Measurements from ENCODE around the gene DHRS13.

Gene DHRS13

GRCh38 chr17:28863953-28864352 lies 38.9 kb downstream of the DHRS13 start:
- Histone ChIP-seq H3K4me1 (ENCODE audit: control insufficient read depth in 1 of 2, insufficient read depth in 2 of 2, low read length in 2 of 2) (peaks cover 0 to 2% of the 10 kb centered on the region in 2 experiments), H3K36me3 (ENCODE audit: control insufficient read depth in 1 of 2, insufficient read depth in 2 of 2, low read length in 2 of 2) (peaks cover 9 to 13% of the 10 kb centered on the region in 2 experiments), H4K12ac (ENCODE audit: low read depth, low read length) (no peak overlapping the region), H3K9ac (ENCODE audit: low read length) (no peak overlapping the region), H3K27me3 (ENCODE audit: insufficient read depth, low read length) (no peaks in the 10 kb centered on the region), H3K79me2 (ENCODE audit: control insufficient read depth, insufficient read depth, low read length, poor library complexity) (no peaks in the 10 kb centered on the region), H2BK5ac (ENCODE audit: low read depth, low read length, poor library complexity) (no peak overlapping the region), H3K9me3 (ENCODE audit: insufficient read depth, low read depth, low read length) (no peaks in the 10 kb centered on the region), H3K4me3 (ENCODE audit: low read depth, low read length) (no peak overlapping the region), H4K8ac (ENCODE audit: low read depth, low read length) (no peak overlapping the region), H2AFZ (ENCODE audit: insufficient read depth, low read length, poor library complexity) (no peak overlapping the region), H2AK5ac (ENCODE audit: low read length) (no peak overlapping the region), H3K4me2 (ENCODE audit: low read length) (no peak overlapping the region), H2BK120ac (ENCODE audit: insufficient read depth, low read length, poor library complexity) (no peak overlapping the region), H2BK12ac (ENCODE audit: low read length) (no peak overlapping the region), H3K79me1 (ENCODE audit: low read length) (no peaks in the 10 kb centered on the region), H3K14ac (ENCODE audit: low read length) (no peak overlapping the region), H3K27ac (ENCODE audit: low read depth, low read length) (no peak overlapping the region), H3K18ac (ENCODE audit: low read length) (no peak overlapping the region), H3K23ac (ENCODE audit: low read length) (no peak overlapping the region), H3K4ac (ENCODE audit: low read depth, low read length) (no peak overlapping the region), H4K91ac (ENCODE audit: low read depth, low read length) (no peak overlapping the region)
- WGBS (ENCODE audit: extremely low coverage, insufficient coverage, insufficient read length) = no CpG with 5 or more reads among the region's 1 CpG
- no peak for DNase-seq

GRCh38 chr17:28862561-28862960 lies 40.3 kb downstream of the DHRS13 start:
- Histone ChIP-seq H3K18ac (ENCODE audit: low read length) (no peak overlapping the region), H3K14ac (ENCODE audit: low read length) (no peak overlapping the region), H3K4me2 (ENCODE audit: low read length) (no peak overlapping the region), H3K79me1 (ENCODE audit: low read length) (no peaks in the 10 kb centered on the region), H3K9ac (ENCODE audit: low read length) (no peak overlapping the region), H2AK5ac (ENCODE audit: low read length) (no peak overlapping the region), H2BK12ac (ENCODE audit: low read length) (no peak overlapping the region), H2BK5ac (ENCODE audit: low read depth, low read length, poor library complexity) (no peak overlapping the region), H3K4ac (ENCODE audit: low read depth, low read length) (no peak overlapping the region), H4K12ac (ENCODE audit: low read depth, low read length) (no peak overlapping the region), H2BK120ac (ENCODE audit: insufficient read depth, low read length, poor library complexity) (no peak overlapping the region), H3K79me2 (ENCODE audit: control insufficient read depth, insufficient read depth, low read length, poor library complexity) (no peaks in the 10 kb centered on the region), H3K9me3 (ENCODE audit: insufficient read depth, low read depth, low read length) (peaks cover 2% of the 10 kb centered on the region), H4K8ac (ENCODE audit: low read depth, low read length) (no peak overlapping the region), H3K27me3 (ENCODE audit: insufficient read depth, low read length) (no peaks in the 10 kb centered on the region), H3K4me1 (ENCODE audit: control insufficient read depth in 1 of 2, insufficient read depth in 2 of 2, low read length in 2 of 2) (peaks cover 0 to 2% of the 10 kb centered on the region in 2 experiments), H2AFZ (ENCODE audit: insufficient read depth, low read length, poor library complexity) (no peak overlapping the region), H3K27ac (ENCODE audit: low read depth, low read length) (no peak overlapping the region), H3K36me3 (ENCODE audit: control insufficient read depth in 1 of 2, insufficient read depth in 2 of 2, low read length in 2 of 2) (peaks cover 19 to 27% of the 10 kb centered on the region in 2 experiments), H3K23ac (ENCODE audit: low read length) (no peak overlapping the region), H4K91ac (ENCODE audit: low read depth, low read length) (no peak overlapping the region), H3K4me3 (ENCODE audit: low read depth, low read length) (no peak overlapping the region)
- no CpG with 5 or more reads among the region's 3 CpGs for whole genome bisulfite sequencing (ENCODE audit: extremely low coverage, insufficient coverage, insufficient read length)
- no peak for DNase-seq

GRCh38 chr17:28861393-28862203 lies 41.3 kb downstream of the DHRS13 start:
- Histone ChIP-seq H3K27ac (ENCODE audit: low read depth, low read length) (no peak overlapping the region), H3K14ac (ENCODE audit: low read length) (no peak overlapping the region), H3K4me2 (ENCODE audit: low read length) (no peak overlapping the region), H2BK5ac (ENCODE audit: low read depth, low read length, poor library complexity) (no peak overlapping the region), H3K4me3 (ENCODE audit: low read depth, low read length) (no peak overlapping the region), H3K9me3 (ENCODE audit: insufficient read depth, low read depth, low read length) (peaks cover 2% of the 10 kb centered on the region), H3K36me3 (ENCODE audit: control insufficient read depth in 1 of 2, insufficient read depth in 2 of 2, low read length in 2 of 2) (peaks cover 21 to 31% of the 10 kb centered on the region in 2 experiments), H3K18ac (ENCODE audit: low read length) (no peak overlapping the region), H3K23ac (ENCODE audit: low read length) (no peak overlapping the region), H4K91ac (ENCODE audit: low read depth, low read length) (no peak overlapping the region), H3K27me3 (ENCODE audit: insufficient read depth, low read length) (no peaks in the 10 kb centered on the region), H3K9ac (ENCODE audit: low read length) (no peak overlapping the region), H2BK12ac (ENCODE audit: low read length) (no peak overlapping the region), H3K79me1 (ENCODE audit: low read length) (no peaks in the 10 kb centered on the region), H2AFZ (ENCODE audit: insufficient read depth, low read length, poor library complexity) (no peak overlapping the region), H4K8ac (ENCODE audit: low read depth, low read length) (no peak overlapping the region), H2AK5ac (ENCODE audit: low read length) (no peak overlapping the region), H3K4me1 (ENCODE audit: control insufficient read depth in 1 of 2, insufficient read depth in 2 of 2, low read length in 2 of 2) (peaks cover 0 to 2% of the 10 kb centered on the region in 2 experiments), H3K79me2 (ENCODE audit: control insufficient read depth, insufficient read depth, low read length, poor library complexity) (no peaks in the 10 kb centered on the region), H4K12ac (ENCODE audit: low read depth, low read length) (no peak overlapping the region), H2BK120ac (ENCODE audit: insufficient read depth, low read length, poor library complexity) (no peak overlapping the region), H3K4ac (ENCODE audit: low read depth, low read length) (no peak overlapping the region)
- DNase-seq = no peak
- no CpG with 5 or more reads among the region's 8 CpGs for WGBS (ENCODE audit: extremely low coverage, insufficient coverage, insufficient read length)

GRCh38 chr17:28860363-28860808 lies 42.5 kb downstream of the DHRS13 start:
- Histone ChIP-seq H4K91ac (ENCODE audit: low read depth, low read length) (no peak overlapping the region), H2AFZ (ENCODE audit: insufficient read depth, low read length, poor library complexity) (no peak overlapping the region), H3K79me2 (ENCODE audit: control insufficient read depth, insufficient read depth, low read length, poor library complexity) (no peaks in the 10 kb centered on the region), H3K4me2 (ENCODE audit: low read length) (no peak overlapping the region), H3K9me3 (ENCODE audit: insufficient read depth, low read depth, low read length) (peaks cover 2% of the 10 kb centered on the region), H2AK5ac (ENCODE audit: low read length) (no peak overlapping the region), H3K18ac (ENCODE audit: low read length) (no peak overlapping the region), H3K14ac (ENCODE audit: low read length) (no peak overlapping the region), H3K36me3 (ENCODE audit: control insufficient read depth in 1 of 2, insufficient read depth in 2 of 2, low read length in 2 of 2) (peaks cover 25 to 36% of the 10 kb centered on the region in 2 experiments), H3K4me3 (ENCODE audit: low read depth, low read length) (no peak overlapping the region), H3K79me1 (ENCODE audit: low read length) (no peaks in the 10 kb centered on the region), H3K4me1 (ENCODE audit: control insufficient read depth in 1 of 2, insufficient read depth in 2 of 2, low read length in 2 of 2) (peaks cover 0 to 3% of the 10 kb centered on the region in 2 experiments), H2BK12ac (ENCODE audit: low read length) (no peak overlapping the region), H3K27ac (ENCODE audit: low read depth, low read length) (no peak overlapping the region), H4K8ac (ENCODE audit: low read depth, low read length) (no peak overlapping the region), H2BK120ac (ENCODE audit: insufficient read depth, low read length, poor library complexity) (no peak overlapping the region), H3K4ac (ENCODE audit: low read depth, low read length) (no peak overlapping the region), H3K27me3 (ENCODE audit: insufficient read depth, low read length) (no peaks in the 10 kb centered on the region), H3K9ac (ENCODE audit: low read length) (no peak overlapping the region), H3K23ac (ENCODE audit: low read length) (no peak overlapping the region), H4K12ac (ENCODE audit: low read depth, low read length) (no peak overlapping the region), H2BK5ac (ENCODE audit: low read depth, low read length, poor library complexity) (no peak overlapping the region)
- no CpG with 5 or more reads among the region's 4 CpGs for WGBS (ENCODE audit: extremely low coverage, insufficient coverage, insufficient read length)
- DNase-seq = no peak
